DMS153 treated with DMSO at 0.1 percent for 48 hours (cell line): Measurements from ENCODE around the gene KIF1A.

Experiments
- DNase-seq: peaks from one replicate; lab custom pipeline; 2025; ENCODE audit not compliant: unreplicated experiment; lab: John Stamatoyannopoulos, UW

KIF1A gene

DNA sequence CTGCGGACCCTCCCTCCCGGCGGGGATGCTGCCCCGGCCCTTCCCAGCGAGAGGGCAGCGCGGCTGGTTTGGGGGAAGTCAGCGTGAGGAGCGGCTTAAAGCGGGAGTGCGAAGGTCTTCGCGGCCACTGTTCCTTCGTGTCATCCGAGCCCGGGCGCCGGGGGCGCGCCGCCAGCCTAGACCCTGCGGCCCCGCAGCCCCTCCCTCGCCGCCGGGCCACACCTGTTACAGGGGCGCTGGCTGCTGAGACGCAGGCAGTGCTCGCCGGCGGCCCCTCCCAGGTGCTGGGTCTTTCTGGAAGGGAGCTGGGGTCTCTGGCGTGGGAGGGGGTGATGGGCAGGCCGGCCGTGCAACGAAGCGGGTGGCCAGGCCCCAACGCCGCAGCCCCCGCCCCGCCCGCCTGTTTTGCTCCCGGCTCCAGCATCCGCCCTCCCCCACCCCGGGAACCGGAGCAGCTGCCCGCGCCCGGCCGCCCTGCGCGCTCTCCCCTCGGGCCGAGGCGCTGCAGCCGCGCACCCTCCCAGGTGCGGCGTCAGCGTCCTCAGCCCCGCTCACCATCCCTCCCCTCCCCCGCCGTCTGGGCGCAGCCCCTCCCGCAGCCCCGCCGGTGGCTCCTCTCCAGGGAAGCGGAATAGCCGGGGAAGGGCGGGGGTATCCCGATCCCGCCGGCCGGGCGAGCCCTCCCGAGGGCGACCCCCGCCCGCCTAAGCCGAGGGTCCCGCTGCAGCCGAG is 727 bp downstream of the KIF1A start:
- DNase-seq: no peak

DNA sequence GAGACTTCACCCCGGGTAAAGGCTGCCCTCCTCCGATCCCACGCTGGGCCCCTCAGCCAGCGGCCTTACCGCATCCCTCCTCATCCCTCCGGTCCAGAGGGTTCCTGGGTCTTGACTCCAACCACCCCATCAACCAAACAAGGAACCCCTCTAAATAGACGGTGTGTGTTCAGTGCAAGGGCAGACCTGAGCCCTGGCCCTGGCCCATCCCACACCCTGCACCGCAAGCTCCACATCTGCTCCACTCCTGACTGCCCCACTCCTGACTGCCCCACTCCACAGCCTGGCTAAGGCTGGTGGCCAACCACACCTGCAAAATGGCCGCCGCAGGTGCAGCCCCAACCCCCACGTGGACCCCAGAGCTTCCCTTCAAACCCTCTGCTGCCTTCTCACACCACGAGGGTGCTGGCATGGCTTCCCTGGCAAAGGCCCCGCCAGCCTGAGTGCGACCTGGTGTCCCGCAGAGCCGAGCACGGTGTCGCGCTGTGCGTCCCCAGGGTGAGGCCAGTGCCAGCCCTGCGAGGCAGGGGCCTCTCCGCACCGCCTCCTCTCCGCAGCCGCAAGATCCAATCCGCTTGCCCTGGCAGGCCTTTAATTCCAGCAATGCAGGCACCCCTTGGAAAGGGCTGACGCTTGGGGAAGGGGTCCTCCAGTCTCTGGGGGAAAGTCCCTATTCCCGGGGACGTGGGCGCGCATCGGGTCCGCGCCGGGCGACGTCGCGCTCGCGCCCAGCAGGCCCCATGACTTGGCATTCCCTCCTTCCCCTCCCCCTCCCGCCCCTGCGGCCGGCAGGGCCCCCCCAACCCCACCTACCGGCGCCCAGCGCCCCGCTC is 1.5 kb downstream of the KIF1A start:
- no peak for DNase-seq

DNA sequence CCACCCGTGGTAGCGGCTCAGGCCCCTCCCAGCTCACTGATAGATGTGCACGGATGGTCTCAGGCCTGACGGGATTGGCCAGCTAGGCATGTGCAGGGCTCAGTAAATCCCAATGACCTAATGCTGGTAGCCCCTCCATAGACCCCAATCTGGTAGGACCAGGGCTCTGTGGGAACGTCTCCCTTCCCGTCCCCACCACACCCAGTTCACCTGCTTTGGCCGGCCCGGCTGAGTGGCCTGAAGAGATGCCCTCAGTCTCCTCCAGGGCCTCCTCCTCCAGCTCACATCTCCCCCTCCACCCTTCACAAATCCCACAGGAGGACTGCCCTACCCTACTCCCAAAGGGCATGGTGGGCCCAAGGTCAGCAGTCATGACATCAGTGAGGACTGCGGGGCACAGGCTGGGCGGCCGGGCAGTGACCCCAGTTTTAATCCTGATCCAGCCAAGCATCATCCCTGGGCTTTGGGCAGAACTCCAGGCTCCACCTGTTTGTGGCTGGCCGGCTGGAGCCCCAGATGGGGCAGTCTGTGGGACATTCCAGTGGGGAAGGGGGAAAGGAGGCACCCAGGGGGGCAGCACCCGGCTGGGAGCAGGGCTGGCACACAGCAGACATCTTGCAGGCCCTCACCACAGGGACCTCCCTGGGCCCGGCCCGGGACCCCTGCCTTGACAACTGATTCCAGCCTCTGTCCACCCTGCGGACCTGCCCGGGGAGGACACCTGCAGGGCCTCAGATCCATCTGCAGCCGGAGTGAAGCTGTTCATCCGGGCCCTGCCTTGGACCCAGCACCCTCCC is 2.3 kb downstream of the KIF1A start:
- no peak for DNase-seq

DNA sequence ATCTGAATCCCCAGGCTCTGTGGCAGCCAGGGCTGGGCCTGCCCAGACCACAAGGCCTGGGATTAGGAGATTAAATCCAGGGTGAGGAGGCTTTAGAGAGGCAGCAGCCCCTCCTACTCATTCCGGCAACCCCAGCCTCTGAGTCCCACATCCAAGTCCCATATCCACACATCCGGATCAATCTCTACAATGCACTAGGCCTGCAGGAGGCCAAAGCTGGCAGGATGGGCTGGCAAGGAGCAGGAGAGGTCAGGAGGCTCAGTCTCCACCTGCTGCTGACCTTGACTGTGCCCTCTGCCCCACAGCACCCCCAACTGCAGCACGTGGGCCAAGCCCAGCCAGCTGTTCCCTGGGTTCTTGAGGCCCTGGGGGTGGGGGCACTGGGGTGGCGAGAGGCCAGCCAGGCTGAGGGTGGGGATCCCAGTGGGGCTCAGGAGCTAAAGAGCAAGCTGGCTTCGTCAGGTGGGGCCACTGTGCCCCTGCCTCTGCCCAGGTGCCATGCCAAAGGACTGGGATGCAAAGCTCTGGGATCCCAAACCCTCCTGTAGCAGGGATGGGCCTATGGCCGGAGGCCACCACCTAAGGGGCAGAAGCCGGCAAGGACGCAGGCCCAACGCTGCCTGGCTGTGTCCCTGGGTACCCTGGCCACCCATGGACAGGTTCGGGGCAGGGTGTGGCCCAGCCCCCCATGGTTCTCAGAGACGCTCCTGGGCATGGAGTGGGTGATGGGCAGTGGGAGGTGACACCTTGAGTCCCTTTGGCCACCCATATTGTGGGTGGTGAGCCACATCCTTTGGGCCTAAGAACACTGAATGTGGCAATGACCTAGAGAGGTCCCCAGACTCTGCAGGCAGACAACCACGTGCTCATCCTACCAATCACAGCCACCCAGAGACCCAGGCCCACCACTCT is 3.2 kb downstream of the KIF1A start:
- DNase-seq: no peak

DNA sequence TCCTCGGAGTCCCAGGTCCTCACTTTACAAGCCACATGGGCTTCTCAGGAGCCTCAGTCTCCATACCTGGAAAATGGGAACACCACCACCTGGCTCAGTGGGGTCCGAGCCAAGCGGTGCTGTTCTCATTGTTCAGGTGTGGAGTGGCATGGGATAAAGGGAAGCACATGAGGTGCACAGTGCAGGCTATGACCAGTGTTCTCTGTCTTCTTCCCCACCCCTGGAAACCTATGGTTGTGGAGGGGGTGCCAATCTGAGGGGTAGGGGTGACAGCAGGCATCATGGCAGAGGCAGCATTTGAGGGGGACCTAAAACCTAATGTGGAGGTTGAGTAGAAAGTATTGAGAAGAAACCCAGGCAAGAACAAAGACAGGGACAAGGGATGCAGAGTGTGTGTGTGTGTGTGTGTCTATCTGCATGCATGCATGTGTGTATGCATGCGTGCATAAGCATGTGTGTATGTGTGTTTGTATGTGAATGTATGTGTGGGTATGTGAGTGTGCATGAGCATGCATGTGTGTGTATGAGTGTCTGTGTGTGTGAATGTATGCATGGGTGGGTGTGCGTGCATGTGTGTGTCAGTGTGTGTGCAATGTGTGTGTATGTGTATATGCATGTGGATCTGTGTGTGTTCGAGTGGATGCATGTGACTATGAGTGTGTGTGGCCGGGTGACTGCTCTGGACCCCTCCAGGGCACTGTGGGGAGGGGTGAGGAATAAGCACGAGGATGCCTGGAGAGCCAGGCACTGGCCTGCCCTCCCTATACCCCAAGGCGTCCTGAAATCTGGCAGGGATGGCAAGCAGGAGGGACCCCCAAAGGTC is 4.0 kb downstream of the KIF1A start:
- no peak for DNase-seq

DNA sequence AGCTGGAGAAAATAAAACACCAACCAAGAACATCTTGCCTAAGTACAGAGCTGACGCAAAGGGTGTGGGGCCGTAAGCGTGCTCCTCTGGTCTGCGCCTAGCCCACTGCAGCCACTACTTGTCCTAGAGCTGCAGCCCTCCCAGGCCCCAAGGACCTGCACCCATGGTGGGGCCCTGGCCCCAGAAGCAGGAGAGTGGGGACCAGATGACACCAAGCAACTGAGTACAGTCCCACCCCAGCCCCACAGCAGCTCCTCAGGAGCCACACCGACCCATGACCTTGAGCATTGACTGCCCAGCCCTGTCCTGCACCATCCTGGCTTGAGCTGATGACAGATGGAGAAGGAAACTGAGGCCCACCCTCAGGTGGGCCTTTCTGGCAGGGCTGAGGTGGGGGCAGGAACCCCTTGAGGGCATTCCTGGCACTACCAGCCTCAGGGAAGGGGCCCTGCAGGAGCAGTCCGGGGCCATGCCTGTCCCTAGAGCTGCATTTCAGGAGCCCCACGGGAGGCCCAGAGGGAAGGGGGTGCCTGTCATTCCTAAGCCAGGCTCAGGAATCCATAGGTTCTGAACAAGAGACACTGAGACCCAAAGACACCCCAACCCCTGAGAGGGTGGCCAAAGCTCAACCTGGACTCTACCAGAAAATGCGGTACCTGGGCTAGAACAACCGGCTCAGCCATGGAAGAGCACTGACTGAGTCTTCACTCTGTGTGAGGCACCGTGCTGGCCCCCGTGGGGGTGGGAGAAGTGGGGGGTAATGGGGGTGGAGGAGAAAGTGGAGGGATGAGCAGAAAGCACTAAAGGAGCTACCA is 4.9 kb downstream of the KIF1A start:
- DNase-seq: no peak

DNA sequence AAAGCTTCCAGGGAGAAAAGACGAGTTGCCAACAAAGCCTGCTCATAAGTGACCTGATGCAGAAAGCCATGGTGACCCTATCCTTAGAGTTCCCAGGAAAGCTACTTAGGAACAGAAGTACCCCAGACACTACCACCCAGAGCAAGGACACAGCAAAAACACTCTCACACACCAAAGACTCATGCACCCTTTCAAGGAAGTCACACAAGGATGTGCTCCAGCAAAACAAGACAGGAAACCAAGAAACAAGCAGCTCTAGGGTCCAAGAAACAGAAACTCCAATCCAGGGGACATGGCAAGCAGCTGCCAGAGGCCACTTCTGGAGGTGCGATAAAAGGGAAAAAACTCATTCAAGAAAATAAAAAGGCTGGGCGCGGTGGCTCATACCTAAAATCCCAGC is 5.7 kb downstream of the KIF1A start:
- DNase-seq: no peak

DNA sequence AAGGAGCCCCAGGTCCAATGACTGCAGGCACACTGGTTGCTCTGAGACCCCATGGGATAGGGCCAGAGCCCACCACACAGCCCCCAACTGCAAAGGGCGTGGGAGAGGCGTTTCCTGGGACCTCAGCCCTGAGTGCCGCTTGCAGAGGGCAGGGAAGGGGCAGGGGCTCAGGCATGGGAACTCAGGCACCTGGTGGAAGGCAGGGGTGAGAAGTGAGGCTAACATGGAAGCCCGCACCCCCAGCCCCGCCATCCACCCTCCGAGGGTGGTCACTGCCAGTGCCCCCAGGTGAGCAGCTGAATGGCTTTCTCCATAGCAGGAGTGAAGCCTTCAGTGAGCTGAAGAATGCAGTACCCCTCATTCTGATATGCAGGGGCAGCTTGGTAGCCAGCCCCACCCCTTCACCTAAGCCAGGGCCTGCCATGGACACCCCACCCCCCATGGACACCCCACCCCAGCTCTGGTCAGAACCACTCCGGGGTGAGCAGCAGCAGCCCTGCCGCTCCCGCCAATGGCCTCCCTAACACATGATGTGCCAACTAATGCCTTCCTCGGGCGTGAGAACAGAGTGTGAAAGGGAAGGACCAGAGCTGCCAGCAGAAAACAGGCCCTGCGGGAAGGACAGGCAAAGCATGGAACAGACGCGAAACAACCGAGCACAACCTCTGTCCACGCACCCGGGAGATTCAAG is 6.6 kb downstream of the KIF1A start:
- DNase-seq: no peak

DNA sequence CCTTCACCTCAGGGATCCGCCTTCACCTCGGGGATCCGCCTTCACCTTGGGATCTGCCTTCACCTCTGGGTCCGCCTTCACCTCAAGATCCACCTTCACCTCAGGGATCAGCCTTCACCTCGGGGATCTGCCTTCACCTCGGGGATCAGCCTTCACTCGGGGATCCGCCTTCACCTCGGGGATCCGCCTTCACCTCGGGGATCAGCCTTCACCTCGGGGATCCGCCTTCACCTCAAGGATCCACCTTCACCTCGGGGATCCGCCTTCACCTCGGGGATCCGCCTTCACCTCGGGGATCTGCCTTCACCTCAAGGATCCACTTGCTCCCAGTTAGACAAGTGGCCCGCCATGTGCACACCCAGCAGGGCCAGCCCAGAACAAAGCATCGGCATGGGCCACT is 7.3 kb downstream of the KIF1A start:
- DNase-seq: no peak

DNA sequence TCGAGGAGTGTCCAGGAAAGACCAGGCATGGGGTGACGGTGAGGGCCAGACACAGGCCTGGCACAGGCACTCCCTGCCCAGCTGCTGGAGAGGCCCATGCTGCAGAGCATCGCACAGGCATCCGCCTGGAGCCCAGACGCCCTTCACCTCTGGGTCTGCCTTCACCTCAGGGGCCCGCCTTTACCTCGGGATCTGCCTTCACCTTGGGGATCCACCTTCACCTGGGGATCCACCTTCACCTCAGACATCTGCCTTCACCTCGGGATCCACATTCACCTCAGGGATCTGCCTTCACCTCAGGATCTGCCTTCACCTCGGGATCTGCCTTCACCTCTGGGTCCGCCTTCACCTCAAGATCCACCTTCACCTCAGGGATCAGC is 7.7 kb downstream of the KIF1A start:
- no peak for DNase-seq

DNA sequence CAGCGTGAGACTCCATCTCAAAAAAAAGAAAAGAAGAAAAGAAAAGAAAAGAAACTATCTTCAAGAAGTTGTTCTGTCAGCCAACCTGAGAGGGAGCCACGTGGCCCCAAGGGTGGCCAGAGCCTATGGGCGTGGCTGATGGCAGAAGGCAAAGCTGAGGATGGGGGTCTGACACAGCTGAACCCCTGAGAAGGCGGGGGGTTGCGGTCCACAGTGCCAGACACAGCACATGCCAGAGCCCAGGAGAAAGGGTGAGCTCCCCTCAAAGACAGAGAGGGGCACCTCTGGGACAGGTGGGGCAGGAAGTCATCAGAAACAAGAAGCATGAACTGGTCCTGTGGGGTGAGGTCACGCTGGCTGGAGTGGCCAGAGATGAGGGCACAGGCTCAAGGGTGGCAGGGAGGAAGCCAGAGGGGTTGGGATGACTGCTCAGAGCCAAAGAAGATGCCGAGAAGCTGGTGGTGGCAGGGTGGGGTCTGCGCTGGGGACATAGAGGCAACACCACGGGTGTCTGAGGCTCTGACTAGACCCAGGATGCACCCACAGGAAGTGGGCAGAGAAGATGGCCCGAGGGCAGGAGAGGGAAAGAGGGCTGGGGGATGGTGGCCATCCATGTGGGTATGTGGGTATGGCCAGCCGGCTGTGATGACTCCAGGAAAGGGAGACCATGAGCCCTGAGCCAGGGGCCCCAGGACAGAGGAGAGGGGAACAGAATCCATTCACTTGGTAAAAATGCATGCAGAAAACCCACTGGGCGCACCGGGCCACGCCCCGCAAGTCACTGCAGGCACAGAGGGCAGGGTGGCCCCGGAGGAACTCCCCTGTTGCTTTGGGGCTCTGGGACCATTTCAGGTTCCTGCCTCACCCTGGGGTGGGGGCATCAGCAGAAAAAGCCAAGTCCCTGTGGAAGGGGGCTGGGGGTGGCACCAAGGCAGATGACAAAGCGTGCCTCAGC is 8.4 kb downstream of the KIF1A start:
- DNase-seq: no peak

DNA sequence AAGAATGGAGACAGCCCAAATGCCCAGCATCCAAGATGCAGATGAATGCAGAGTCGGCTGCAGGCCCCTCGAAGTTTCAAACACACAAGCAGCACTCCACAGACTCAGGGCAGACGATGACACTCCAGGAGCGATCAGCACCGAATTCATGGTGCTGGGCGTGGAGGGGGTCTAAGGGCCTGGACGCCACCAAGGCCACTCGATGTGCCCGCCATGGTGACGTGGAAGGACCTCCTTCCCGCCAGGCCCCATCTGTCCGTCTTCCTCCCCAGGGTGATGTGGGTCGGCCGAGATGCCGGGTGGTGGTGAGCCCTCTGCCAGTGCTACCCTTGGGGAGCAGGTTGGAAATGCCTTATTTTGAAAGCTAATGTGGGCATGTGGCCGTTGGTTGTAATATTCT is 9.4 kb downstream of the KIF1A start:
- no peak for DNase-seq

DNA sequence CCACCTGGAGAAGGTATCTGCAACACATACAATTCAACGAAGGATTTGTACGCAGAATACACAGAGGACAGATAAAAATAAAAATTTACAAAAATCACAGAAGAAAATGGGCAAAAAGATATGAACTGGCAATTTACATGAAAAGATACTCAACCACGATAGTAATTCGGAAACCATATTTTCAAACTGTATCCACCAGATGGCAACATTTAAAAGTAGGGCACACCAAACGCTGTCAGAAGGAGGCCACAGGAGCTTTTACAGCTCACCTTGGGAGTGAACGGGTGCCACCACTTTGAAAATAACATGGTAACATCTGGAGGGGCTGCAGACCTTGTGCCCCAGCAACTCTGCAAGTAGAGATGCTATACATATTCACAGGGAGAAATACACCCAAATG is 9.8 kb downstream of the KIF1A start:
- no peak for DNase-seq

DNA sequence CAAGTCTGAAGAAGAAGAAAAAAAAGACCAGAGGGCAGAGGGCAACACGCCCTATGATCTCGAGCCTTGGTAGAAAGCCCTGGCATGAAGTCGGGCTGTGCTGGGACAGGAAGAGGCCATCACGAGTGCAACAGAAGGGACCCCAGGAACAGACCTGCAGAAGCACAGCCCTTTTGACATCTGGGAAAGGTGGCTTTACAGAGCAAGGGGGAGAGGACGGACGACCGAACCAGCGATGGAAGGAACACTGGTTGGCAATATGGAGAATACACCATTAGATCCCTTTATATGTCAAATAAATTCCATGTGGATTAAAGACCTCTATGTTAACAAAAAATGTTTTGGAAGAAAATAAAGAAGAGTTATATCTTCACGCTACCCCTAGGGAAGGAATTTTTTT is 10.7 kb downstream of the KIF1A start:
- DNase-seq: no peak

DNA sequence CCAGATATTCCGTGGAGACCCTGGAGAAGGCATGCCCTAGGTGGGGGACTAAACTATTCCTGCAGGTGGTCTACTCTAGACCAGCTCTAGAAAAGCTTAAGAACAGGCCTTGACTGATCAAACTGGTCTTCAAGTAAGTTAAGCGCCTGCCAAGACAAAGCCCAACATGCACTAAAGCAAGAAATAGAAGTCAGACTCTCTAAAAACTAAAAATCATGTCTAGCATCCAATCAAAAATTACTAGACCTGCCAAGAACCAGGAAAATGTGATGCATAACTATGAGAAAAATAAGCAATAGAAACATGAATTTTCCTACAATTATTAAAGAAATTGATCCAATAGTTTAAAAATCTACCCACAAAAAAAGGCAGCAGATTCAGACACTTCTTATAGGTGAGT is 13.6 kb downstream of the KIF1A start:
- no peak for DNase-seq

DNA sequence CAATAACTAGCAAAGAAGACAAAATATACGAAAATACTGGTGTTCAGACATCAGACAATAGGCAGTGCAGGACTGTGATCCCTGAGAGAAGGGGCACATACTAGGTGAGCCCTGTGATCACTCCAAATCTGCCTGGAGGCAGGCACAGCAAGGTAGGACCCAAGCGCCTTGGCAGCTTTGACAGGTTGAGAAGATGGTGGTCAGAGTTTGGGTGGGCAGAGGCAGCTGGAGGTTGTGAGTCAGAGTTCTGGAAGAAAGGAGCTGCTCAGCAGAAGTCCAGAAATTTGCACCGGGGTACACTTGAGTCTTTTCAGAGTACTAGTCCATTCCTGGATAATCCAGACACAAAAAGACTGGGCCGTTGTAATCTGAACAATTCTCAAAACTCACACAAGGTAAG is 14.0 kb downstream of the KIF1A start:
- no peak for DNase-seq

DNA sequence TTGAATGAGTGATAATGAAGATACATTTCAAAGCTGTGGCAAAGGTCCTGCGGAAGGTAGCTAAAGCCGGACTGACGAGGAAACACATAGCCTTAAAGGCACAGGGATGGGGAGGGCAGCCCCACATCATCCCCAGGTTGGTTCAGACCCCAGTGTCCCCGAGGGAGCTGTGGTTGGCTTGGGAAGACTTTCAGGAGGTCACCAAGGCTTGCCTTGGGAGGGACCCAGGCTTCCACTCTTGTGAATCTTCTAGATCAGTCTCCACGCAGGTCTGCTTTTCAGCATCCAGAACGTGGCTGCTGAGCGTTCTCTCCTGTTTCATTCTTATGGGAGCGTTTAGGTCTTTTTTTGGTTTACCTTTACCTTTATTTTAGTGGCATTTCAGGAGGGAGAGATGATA is 16.8 kb downstream of the KIF1A start:
- no peak for DNase-seq
